Measurements from ENCODE around the gene ESR1.

GRCh38 chr6:152099446-152100182, 292.1 kb downstream of the ESR1 start:
- no peak for TF ChIP-seq POLR2A (IDR thresholded peaks at IDR 0.05)
- no peak for TF ChIP-seq CTCF (IDR thresholded peaks at IDR 0.05)
